PC-3 (cell line): Measurements from ENCODE around the gene SAMD14.

ENCODE experiments used
- EZH2 ChIP-seq: fragments of 300-600 bp; sonication (generic); IDR thresholded peaks from one replicate; pipeline ENCODE4 v1.6.1; 2017; ENCODE audit warnings: antibody characterized with exemption, mild to moderate bottlenecking, low read length; ENCODE audit not compliant: unreplicated experiment
- EZH2phosphoT487 ChIP-seq: fragments of 300-600 bp; sonication (generic); IDR thresholded peaks from 2 replicates; pipeline ENCODE4 v1.6.1; 2018; ENCODE audit warnings: mild to moderate bottlenecking, antibody characterized with exemption, low read length, borderline replicate concordance
- TF ChIP-seq, protein P1 (sequence below): fragments of 300-600 bp; sonication (generic); conservative IDR thresholded peaks from 2 replicates; pipeline ENCODE4 v1.5.1; 2017; ENCODE audit warnings: antibody characterized with exemption, low read depth, mild to moderate bottlenecking, low read length

- TF ChIP-seq, protein P1, sequence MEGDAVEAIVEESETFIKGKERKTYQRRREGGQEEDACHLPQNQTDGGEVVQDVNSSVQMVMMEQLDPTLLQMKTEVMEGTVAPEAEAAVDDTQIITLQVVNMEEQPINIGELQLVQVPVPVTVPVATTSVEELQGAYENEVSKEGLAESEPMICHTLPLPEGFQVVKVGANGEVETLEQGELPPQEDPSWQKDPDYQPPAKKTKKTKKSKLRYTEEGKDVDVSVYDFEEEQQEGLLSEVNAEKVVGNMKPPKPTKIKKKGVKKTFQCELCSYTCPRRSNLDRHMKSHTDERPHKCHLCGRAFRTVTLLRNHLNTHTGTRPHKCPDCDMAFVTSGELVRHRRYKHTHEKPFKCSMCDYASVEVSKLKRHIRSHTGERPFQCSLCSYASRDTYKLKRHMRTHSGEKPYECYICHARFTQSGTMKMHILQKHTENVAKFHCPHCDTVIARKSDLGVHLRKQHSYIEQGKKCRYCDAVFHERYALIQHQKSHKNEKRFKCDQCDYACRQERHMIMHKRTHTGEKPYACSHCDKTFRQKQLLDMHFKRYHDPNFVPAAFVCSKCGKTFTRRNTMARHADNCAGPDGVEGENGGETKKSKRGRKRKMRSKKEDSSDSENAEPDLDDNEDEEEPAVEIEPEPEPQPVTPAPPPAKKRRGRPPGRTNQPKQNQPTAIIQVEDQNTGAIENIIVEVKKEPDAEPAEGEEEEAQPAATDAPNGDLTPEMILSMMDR: no peak
- no peak for TF ChIP-seq EZH2
- no peak for TF ChIP-seq EZH2phosphoT487
Observed at GRCh38 chr17:50147841-50148225, 17.9 kb upstream of the SAMD14 start.
